A549 (cell line): Measurements from ENCODE around the gene LTA. TPM values are rescaled to one million over a fixed set of nuclear protein-coding genes. Genes with fewer than 3 reads are reported as not detected.

ENCODE experiments used
- ATAC-seq, 2 experiments: fragments of 200-7000 bp in 1 of 2; fragments of >200 bp in 1 of 2; cut with Nextera tagmentation in 1 of 2; cut with Tn5 transposase in 1 of 2; 3 replicates each; pipeline versions ENCODE4 v1.8.0 to v1.9.1; 2018 to 2020; ENCODE audit warnings: mild to moderate bottlenecking in 1 of 2, moderate library complexity in 1 of 2
- CTCF ChIA-PET: fragments of 300-600 bp; sonication (Branson Sonifier 250); formaldehyde crosslinking; extraction: SDS; loops from one replicate; lab custom pipeline; 2021; ENCODE audit warnings: antibody characterized with exemption, inconsistent platforms; lab: Yijun Ruan, JAX
- POLR2A ChIA-PET: fragments of 350-600 bp; formaldehyde crosslinking; extraction: SDS; loops from one replicate; lab custom pipeline; 2021; ENCODE audit warnings: antibody characterized with exemption, inconsistent platforms; lab: Yijun Ruan, JAX
- DNase-seq, 2 experiments: peaks; one replicate each; pipeline versions ENCODE4 v3.0.0 to v3.0.0-alpha.2; 2011 to 2016; ENCODE audit warnings: low read depth in 1 of 2, low spot score in 1 of 2
- FAIRE-seq: peaks from 2 replicates; lab custom pipeline; 2011; peaks lifted over from hg19 to GRCh38; lab: Jason Lieb, UNC
- H3K27ac ChIP-seq, 2 experiments: fragments of >200 bp; sonication (Bioruptor Twin); formaldehyde crosslinking; 3 replicates each; pipeline ENCODE4 v1.5.1; 2016 to 2017
- H3K4me1 ChIP-seq: fragments of >200 bp; sonication (Bioruptor Twin); formaldehyde crosslinking; 3 replicates; pipeline ENCODE4 v1.6.1; 2016
- H3K4me2 ChIP-seq: fragments of >200 bp; sonication (Bioruptor Twin); formaldehyde crosslinking; 3 replicates; pipeline ENCODE4 v1.6.1; 2016
- H3K4me3 ChIP-seq: fragments of >200 bp; sonication (Bioruptor Twin); formaldehyde crosslinking; 3 replicates; pipeline ENCODE4 v1.5.1; 2016
- H3K9me3 ChIP-seq: fragments of >200 bp; sonication (Bioruptor Twin); formaldehyde crosslinking; 3 replicates; pipeline ENCODE4 v1.6.1; 2016
- CBX2 ChIP-seq: fragments of 200-600 bp; sonication (generic); IDR thresholded peaks from 2 replicates; pipeline ENCODE4 v1.6.1; 2016; ENCODE audit warnings: low read depth, mild to moderate bottlenecking, borderline replicate concordance
- CHD2 ChIP-seq: fragments of 150-350 bp; IDR thresholded peaks from 2 replicates; pipeline ENCODE4 v1.6.1; 2014; ENCODE audit warnings: low read length; ENCODE audit not compliant: partially characterized antibody
- CTCF ChIP-seq: fragments of >200 bp; sonication (Bioruptor Twin); formaldehyde crosslinking; IDR thresholded peaks from 3 replicates; pipeline ENCODE4 v1.5.1; 2016
- EP300 ChIP-seq, 2 experiments: fragments of >200 bp; sonication (Bioruptor Twin); formaldehyde crosslinking; IDR thresholded peaks; 2 replicates in 1 of 2; 3 replicates in 1 of 2; pipeline ENCODE4 v1.6.1; 2016 to 2017
- ESRRA ChIP-seq: fragments of 150-350 bp; IDR thresholded peaks from 2 replicates; pipeline ENCODE4 v1.6.1; 2014; ENCODE audit warnings: mild to moderate bottlenecking, low read length, borderline replicate concordance
- FOSL2 ChIP-seq, 2 experiments: fragments of 450-650 bp in 1 of 2; fragments of >200 bp in 1 of 2; sonication (Bioruptor Twin) in 1 of 2; formaldehyde crosslinking; IDR thresholded peaks; 2 replicates each; pipeline versions ENCODE4 v1.5.0 to v1.6.1; 2016 to 2020; ENCODE audit warnings: mild to moderate bottlenecking in 1 of 2, moderate library complexity in 1 of 2
- HDAC2 ChIP-seq: fragments of 200-600 bp; sonication (generic); IDR thresholded peaks from 2 replicates; pipeline ENCODE4 v1.6.1; 2016
- HES2 ChIP-seq: fragments of >200 bp; sonication (Bioruptor Twin); formaldehyde crosslinking; IDR thresholded peaks from 2 replicates; pipeline ENCODE4 v1.6.1; 2016
- HEYL ChIP-seq: fragments of 250-450 bp; sonication (Bioruptor Pico); IDR thresholded peaks from 2 replicates; pipeline ENCODE4 v1.8.0; 2021; ENCODE audit warnings: mild to moderate bottlenecking, moderate library complexity
- JUNB ChIP-seq: fragments of >200 bp; sonication (Bioruptor Twin); formaldehyde crosslinking; IDR thresholded peaks from 2 replicates; pipeline ENCODE4 v1.6.1; 2016
- KDM5A ChIP-seq: fragments of 200-600 bp; sonication (generic); IDR thresholded peaks from 2 replicates; pipeline ENCODE4 v1.6.1; 2016; ENCODE audit warnings: antibody characterized with exemption, mild to moderate bottlenecking
- MAX ChIP-seq: IDR thresholded peaks from 2 replicates; pipeline ENCODE4 v1.6.1; 2012
- MYC ChIP-seq: IDR thresholded peaks from 2 replicates; pipeline ENCODE4 v1.6.1; 2012; ENCODE audit warnings: mild to moderate bottlenecking, inconsistent platforms, low read length, improper control_type of control experiment, borderline replicate concordance
- NR3C1 ChIP-seq: fragments of >200 bp; sonication (Bioruptor Twin); formaldehyde crosslinking; IDR thresholded peaks from 3 replicates; pipeline ENCODE4 v1.6.1; 2017
- PBX3 ChIP-seq: IDR thresholded peaks from 2 replicates; pipeline ENCODE4 v1.6.1; 2012
- PHF8 ChIP-seq: fragments of 200-600 bp; sonication (generic); IDR thresholded peaks from 2 replicates; pipeline ENCODE4 v1.6.1; 2016; ENCODE audit warnings: low read depth, mild to moderate bottlenecking, antibody characterized with exemption, moderate library complexity, borderline replicate concordance
- POLR2A ChIP-seq: IDR thresholded peaks from 2 replicates; pipeline ENCODE4 v1.6.1; 2012; ENCODE audit warnings: mild to moderate bottlenecking, low read length
- RARB ChIP-seq: fragments of 250-450 bp; sonication (Bioruptor Pico); IDR thresholded peaks from 2 replicates; pipeline ENCODE4 v1.8.0; 2021; ENCODE audit warnings: mild to moderate bottlenecking, moderate library complexity
- SMC3 ChIP-seq: fragments of >200 bp; sonication (Bioruptor Twin); formaldehyde crosslinking; IDR thresholded peaks from 3 replicates; pipeline ENCODE4 v1.6.1; 2018; ENCODE audit warnings: inconsistent platforms
- TP53 ChIP-seq: fragments of 250-450 bp; sonication (Bioruptor Pico); IDR thresholded peaks from 2 replicates; pipeline ENCODE4 v1.5.0; 2021; ENCODE audit warnings: mild to moderate bottlenecking, moderate library complexity
- WGBS: methylation state at CpG from one replicate; pipeline ENCODE4 v1.1.6; 2017; ENCODE audit errors: missing lambda C conversion rate; 5-methylcytosine and 5-hydroxymethylcytosine counted together
- polyA plus RNA-seq, 4 experiments: library from polyadenylated mRNA; depleted of rRNA in 3 of 4; stranded (reverse); fragments of >200 nt; fragmentation: RNase III in 1 of 4; extraction: RNeasy Plus Mini Kit Qiagen cat#74134 plus additional on column Dnase treatment in 1 of 4; gene quantifications; 2 replicates in 3 of 4; 3 replicates in 1 of 4; pipeline ENCODE4 v1.2.3, GENCODE V29; 2011 to 2017

Gene LTA
- polyA plus RNA-seq, 2 of the 4 experiments (the other 2 are of a cell fraction) = 0.08 TPM; not detected in 1

GRCh38 chr6:31558318-31558625 lies 13.8 kb upstream of the LTA start:
- no peak for DNase-seq
- TF ChIP-seq KDM5A = no peak
- TF ChIP-seq POLR2A = no peak
- TF ChIP-seq MAX = no peak
- TF ChIP-seq EP300 (IDR thresholded peaks at IDR 0.05) = no peak
- TF ChIP-seq SMC3 = no peak
- TF ChIP-seq TP53 (CRISPR knock-in tag) = no peak
- no peak for TF ChIP-seq PBX3
- no peak for TF ChIP-seq HDAC2
- no peak for TF ChIP-seq PHF8
- TF ChIP-seq CTCF = no peak
- TF ChIP-seq, all 56 proteins: peak for 0
- peaks cover 27% of the 10 kb centered on the region for H3K4me1 ChIP-seq
- H3K9me3 ChIP-seq = no peaks in the 10 kb centered on the region
- WGBS = 67% methylated on average over 1 of the region's 8 CpGs
- no peak overlapping the region; a peak in 1 of 6 replicates for H3K27ac ChIP-seq
- no peak overlapping the region for H3K4me3 ChIP-seq
- FAIRE-seq = no peak
- ATAC-seq = no peak
- ChIA-PET POLR2A (no interaction called here), CTCF (interaction anchor here (0.6 to 3.7 kb wide), 6 partner anchors 10 to 136 kb away, joined by 3 to 10 read pairs (median 6); partner anchors contain the start of genes ATP6V1G2, LTA, LTB and NFKBIL1)
- no peak overlapping the region for H3K4me2 ChIP-seq

GRCh38 chr6:31558631-31559500 lies 13.2 kb upstream of the LTA start:
- Histone ChIP-seq H3K27ac (peak overlapping the region in 1 of 2 experiments; percentile 74; a peak in 2 of 6 replicates), H3K4me2 (no peak overlapping the region), H3K4me1 (peaks cover 27% of the 10 kb centered on the region), H3K4me3 (no peak overlapping the region), H3K9me3 (no peaks in the 10 kb centered on the region)
- no peak for DNase-seq
- ATAC-seq = no peak
- ChIA-PET CTCF (interaction anchor here (0.6 to 3.7 kb wide), 8 partner anchors 10 to 135 kb away, joined by 3 to 10 read pairs (median 5); partner anchors contain the start of genes ATP6V1G2, LTA, LTB and NFKBIL1), POLR2A (no interaction called here)
- no peak for TF ChIP-seq SMC3
- FAIRE-seq = no peak
- WGBS = 93% methylated on average over 11 of the region's 14 CpGs

- H3K27ac ChIP-seq = peak overlapping the region in 1 of 2 experiments; percentile 74; a peak in 3 of 6 replicates
- H3K4me3 ChIP-seq = no peak overlapping the region
- no peak for DNase-seq
- no peak for ATAC-seq
- peaks cover 27% of the 10 kb centered on the region for H3K4me1 ChIP-seq
- 71% methylated on average over 4 of the region's 4 CpGs for WGBS
- FAIRE-seq = no peak
- ChIA-PET POLR2A (no interaction called here), CTCF (interaction anchor here (1.2 to 3.7 kb wide), 5 partner anchors 9 to 66 kb away, joined by 3 to 10 read pairs (median 4); partner anchors contain the start of gene LTB)
- no peaks in the 10 kb centered on the region for H3K9me3 ChIP-seq
- peak overlapping the region; percentile 45 for H3K4me2 ChIP-seq
- no peak for TF ChIP-seq NR3C1
- no peak for TF ChIP-seq KDM5A
- TF ChIP-seq HDAC2 = no peak
- TF ChIP-seq RARB (CRISPR knock-in tag) = no peak
- TF ChIP-seq ESRRA = no peak
- TF ChIP-seq CBX2 = no peak
- TF ChIP-seq HES2 = no peak
- TF ChIP-seq HEYL (CRISPR knock-in tag) = no peak
- no peak for TF ChIP-seq SMC3
- no peak for TF ChIP-seq MYC
- TF ChIP-seq FOSL2 (IDR thresholded peaks at IDR 0.05) = no peak
- TF ChIP-seq FOSL2 (CRISPR knock-in tag; IDR thresholded peaks at IDR 0.05) = no peak
- no peak for TF ChIP-seq TP53 (CRISPR knock-in tag)
- TF ChIP-seq CHD2 = no peak
- no peak for TF ChIP-seq JUNB
Observed at GRCh38 chr6:31559606-31559957, 12.5 kb upstream of the LTA start.
